HepG2 (cell line): ENCODE results near the gene PHKB. TPM values are rescaled to one million over a fixed set of nuclear protein-coding genes. Genes with fewer than 3 reads are reported as not detected.

ENCODE experiments used
- ARNT2 ChIP-seq: sonication (generic); formaldehyde crosslinking; IDR thresholded peaks from 2 replicates; pipeline ENCODE4 v1.8.0; 2022; ENCODE audit warnings: mild to moderate bottlenecking, low read depth, missing genetic modification reagents, moderate library complexity
- SAP130 ChIP-seq: IDR thresholded peaks from 2 replicates; pipeline ENCODE4 v1.6.1; 2016; ENCODE audit warnings: low read depth
- SRSF9 ChIP-seq: fragments of 200-400 bp; formaldehyde crosslinking; IDR thresholded peaks from 2 replicates; pipeline ENCODE4 v1.6.1; 2018; ENCODE audit warnings: borderline replicate concordance, mild to moderate bottlenecking, low read depth, low read length; ENCODE audit not compliant: insufficient read depth, poor library complexity, severe bottlenecking
- ZBTB2 ChIP-seq: sonication (generic); formaldehyde crosslinking; IDR thresholded peaks from 2 replicates; pipeline ENCODE4 v1.8.0; 2022; ENCODE audit warnings: low read depth, missing genetic modification reagents
- ZNF207 ChIP-seq: fragments of 450-650 bp; IDR thresholded peaks from 2 replicates; pipeline ENCODE4 v1.6.1; 2016; ENCODE audit warnings: antibody characterized with exemption, borderline replicate concordance
- ZNF318 ChIP-seq: sonication (generic); formaldehyde crosslinking; IDR thresholded peaks from 2 replicates; pipeline ENCODE4 v1.4.0; 2020; ENCODE audit warnings: mild to moderate bottlenecking, missing genetic modification reagents
- ZNF747 ChIP-seq: sonication (generic); formaldehyde crosslinking; IDR thresholded peaks from 2 replicates; pipeline ENCODE4 v1.8.1; 2023; ENCODE audit warnings: missing genetic modification reagents, mild to moderate bottlenecking, borderline replicate concordance
- ZNF775 ChIP-seq: sonication (generic); formaldehyde crosslinking; IDR thresholded peaks from 2 replicates; pipeline ENCODE4 v1.4.0; 2020; ENCODE audit warnings: missing genetic modification reagents, mild to moderate bottlenecking, moderate library complexity, borderline replicate concordance
- polyA plus RNA-seq, 8 experiments: library from polyadenylated mRNA; depleted of rRNA in 3 of 8; stranded (reverse) in 7 of 8; unstranded in 1 of 8; fragments of >200 nt; fragmentation: Illumina TruSeq in 4 of 8; extraction: Trizol in 4 of 8; gene quantifications; 2 replicates each; pipeline versions ENCODE4 v1.2.1 to v1.2.3, GENCODE V29; 2011 to 2016; ENCODE audit warnings: low read depth in 4 of 8, missing spikeins in 1 of 8, mixed read lengths in 1 of 8; ENCODE audit not compliant: insufficient read depth in 1 of 8
- total RNA-seq, 5 experiments: library from RNA; depleted of rRNA; stranded (reverse); fragments of >200 nt; fragmentation: Illumina TruSeq; extraction: Trizol; gene quantifications; 2 replicates each; pipeline ENCODE4 v1.2.3, GENCODE V29; 2016; ENCODE audit warnings: low read depth in 1 of 5
- TF ChIP-seq, protein P1 (sequence below): sonication (generic); formaldehyde crosslinking; IDR thresholded peaks from 2 replicates; pipeline ENCODE4 v1.5.1; 2020; ENCODE audit warnings: missing genetic modification reagents, mild to moderate bottlenecking, borderline replicate concordance
- TF ChIP-seq, protein P2 (sequence below): fragments of 450-650 bp; IDR thresholded peaks from 2 replicates; pipeline ENCODE4 v1.6.1; 2017; ENCODE audit warnings: mild to moderate bottlenecking
- TF ChIP-seq, protein P3 (sequence below), 2 experiments: sonication (generic) in 1 of 2; formaldehyde crosslinking in 1 of 2; IDR thresholded peaks; 2 replicates each; pipeline versions ENCODE4 v1.4.0 to v1.6.1; 2018 to 2020; ENCODE audit warnings: missing genetic modification reagents in 2 of 2, borderline replicate concordance in 1 of 2, low read depth in 1 of 2, mild to moderate bottlenecking in 1 of 2, missing biosample characterization in 1 of 2

The PHKB gene
- total and polyA plus RNA-seq, 2 of the 13 experiments (the other 11 are each of a cell fraction or from before 2014, with no cell fraction given): 66.0 to 80.8 TPM

DNA sequence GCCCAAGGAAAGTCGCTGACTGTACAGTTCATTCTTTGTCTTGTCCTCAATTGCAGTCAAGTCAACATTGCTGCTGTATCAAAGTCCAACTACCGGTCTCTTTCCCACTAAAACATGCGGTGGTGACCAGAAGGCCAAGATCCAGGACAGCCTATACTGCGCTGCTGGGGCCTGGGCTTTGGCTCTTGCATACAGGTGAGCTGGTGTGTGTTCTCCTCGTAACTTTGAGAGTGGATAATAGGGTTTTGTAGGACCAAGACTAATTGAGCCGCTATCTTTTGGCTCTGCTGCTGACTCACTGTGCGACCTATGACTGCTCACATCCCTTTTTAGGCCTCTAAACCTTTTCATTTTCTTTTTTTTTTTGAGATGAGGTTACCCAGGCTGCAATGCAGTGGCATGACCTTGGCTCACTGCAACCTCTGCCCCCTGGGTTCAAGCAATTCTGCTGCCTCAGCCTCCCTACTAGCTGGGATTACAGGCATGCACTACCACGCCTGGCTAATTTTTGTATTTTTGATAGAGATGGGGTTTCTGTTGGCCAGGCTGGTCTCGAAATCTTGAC lies 38.7 kb downstream of the PHKB start (continued):
- TF ChIP-seq, protein P1, sequence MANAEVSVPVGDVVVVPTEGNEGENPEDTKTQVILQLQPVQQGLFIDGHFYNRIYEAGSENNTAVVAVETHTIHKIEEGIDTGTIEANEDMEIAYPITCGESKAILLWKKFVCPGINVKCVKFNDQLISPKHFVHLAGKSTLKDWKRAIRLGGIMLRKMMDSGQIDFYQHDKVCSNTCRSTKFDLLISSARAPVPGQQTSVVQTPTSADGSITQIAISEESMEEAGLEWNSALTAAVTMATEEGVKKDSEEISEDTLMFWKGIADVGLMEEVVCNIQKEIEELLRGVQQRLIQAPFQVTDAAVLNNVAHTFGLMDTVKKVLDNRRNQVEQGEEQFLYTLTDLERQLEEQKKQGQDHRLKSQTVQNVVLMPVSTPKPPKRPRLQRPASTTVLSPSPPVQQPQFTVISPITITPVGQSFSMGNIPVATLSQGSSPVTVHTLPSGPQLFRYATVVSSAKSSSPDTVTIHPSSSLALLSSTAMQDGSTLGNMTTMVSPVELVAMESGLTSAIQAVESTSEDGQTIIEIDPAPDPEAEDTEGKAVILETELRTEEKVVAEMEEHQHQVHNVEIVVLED: no peak
- TF ChIP-seq ZNF207 (no peak), ARNT2 (CRISPR knock-in tag) (no peak; the same call in 1 of the 2 replicates), ZNF318 (CRISPR knock-in tag) (no peak), SRSF9 (no peak), SAP130 (CRISPR knock-in tag) (peak; percentile 88), ZNF775 (CRISPR knock-in tag) (no peak), ZBTB2 (CRISPR knock-in tag) (no peak), ZNF747 (peak; percentile 64)
- TF ChIP-seq, protein P2, sequence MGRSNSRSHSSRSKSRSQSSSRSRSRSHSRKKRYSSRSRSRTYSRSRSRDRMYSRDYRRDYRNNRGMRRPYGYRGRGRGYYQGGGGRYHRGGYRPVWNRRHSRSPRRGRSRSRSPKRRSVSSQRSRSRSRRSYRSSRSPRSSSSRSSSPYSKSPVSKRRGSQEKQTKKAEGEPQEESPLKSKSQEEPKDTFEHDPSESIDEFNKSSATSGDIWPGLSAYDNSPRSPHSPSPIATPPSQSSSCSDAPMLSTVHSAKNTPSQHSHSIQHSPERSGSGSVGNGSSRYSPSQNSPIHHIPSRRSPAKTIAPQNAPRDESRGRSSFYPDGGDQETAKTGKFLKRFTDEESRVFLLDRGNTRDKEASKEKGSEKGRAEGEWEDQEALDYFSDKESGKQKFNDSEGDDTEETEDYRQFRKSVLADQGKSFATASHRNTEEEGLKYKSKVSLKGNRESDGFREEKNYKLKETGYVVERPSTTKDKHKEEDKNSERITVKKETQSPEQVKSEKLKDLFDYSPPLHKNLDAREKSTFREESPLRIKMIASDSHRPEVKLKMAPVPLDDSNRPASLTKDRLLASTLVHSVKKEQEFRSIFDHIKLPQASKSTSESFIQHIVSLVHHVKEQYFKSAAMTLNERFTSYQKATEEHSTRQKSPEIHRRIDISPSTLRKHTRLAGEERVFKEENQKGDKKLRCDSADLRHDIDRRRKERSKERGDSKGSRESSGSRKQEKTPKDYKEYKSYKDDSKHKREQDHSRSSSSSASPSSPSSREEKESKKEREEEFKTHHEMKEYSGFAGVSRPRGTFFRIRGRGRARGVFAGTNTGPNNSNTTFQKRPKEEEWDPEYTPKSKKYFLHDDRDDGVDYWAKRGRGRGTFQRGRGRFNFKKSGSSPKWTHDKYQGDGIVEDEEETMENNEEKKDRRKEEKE: no peak
- TF ChIP-seq, protein P3, sequence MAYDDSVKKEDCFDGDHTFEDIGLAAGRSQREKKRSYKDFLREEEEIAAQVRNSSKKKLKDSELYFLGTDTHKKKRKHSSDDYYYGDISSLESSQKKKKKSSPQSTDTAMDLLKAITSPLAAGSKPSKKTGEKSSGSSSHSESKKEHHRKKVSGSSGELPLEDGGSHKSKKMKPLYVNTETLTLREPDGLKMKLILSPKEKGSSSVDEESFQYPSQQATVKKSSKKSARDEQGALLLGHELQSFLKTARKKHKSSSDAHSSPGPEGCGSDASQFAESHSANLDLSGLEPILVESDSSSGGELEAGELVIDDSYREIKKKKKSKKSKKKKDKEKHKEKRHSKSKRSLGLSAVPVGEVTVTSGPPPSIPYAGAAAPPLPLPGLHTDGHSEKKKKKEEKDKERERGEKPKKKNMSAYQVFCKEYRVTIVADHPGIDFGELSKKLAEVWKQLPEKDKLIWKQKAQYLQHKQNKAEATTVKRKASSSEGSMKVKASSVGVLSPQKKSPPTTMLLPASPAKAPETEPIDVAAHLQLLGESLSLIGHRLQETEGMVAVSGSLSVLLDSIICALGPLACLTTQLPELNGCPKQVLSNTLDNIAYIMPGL (CRISPR knock-in tag; IDR thresholded peaks at IDR 0.05; ENCODE audit: borderline replicate concordance in 1 of 2, low read depth in 1 of 2): peak in 1 of 2 experiments; percentile 27; a peak in 1 of 4 replicates
